HFFc6 (cell line): ENCODE measurements around the gene TIAM2. TPM values are rescaled to one million over a fixed set of nuclear protein-coding genes. Genes with fewer than 3 reads are reported as not detected.

Experiments
- DNase-seq: peaks from one replicate; pipeline ENCODE4 v3.0.0-alpha.2; 2018
- H3K27ac Mint-ChIP-seq: 2 replicates; pipeline ENCODE4 v1.8.0; 2020; ENCODE audit warnings: mild to moderate bottlenecking, mixed read lengths
- H3K27me3 Mint-ChIP-seq: 2 replicates; pipeline ENCODE4 v1.8.0; 2021; ENCODE audit warnings: mild to moderate bottlenecking, moderate library complexity, mixed read lengths; ENCODE audit not compliant: insufficient read depth
- H3K36me3 Mint-ChIP-seq: 2 replicates; pipeline ENCODE4 v1.8.0; 2021; ENCODE audit warnings: low read depth, mixed read lengths
- H3K4me1 Mint-ChIP-seq: 2 replicates; pipeline ENCODE4 v1.8.0; 2020; ENCODE audit warnings: low read depth, mixed read lengths
- H3K4me3 Mint-ChIP-seq: 2 replicates; pipeline ENCODE4 v1.8.0; 2020; ENCODE audit warnings: mild to moderate bottlenecking, moderate library complexity, mixed read lengths
- H3K9me3 Mint-ChIP-seq: 2 replicates; pipeline ENCODE4 v1.8.0; 2020; ENCODE audit warnings: mild to moderate bottlenecking, mixed read lengths
- CTCF ChIP-seq: fragments of 200-600 bp; sonication (generic); IDR thresholded peaks from 2 replicates; pipeline ENCODE4 v1.5.0; 2021; ENCODE audit warnings: antibody characterized with exemption, mild to moderate bottlenecking
- total RNA-seq, 6 experiments: library from RNA; stranded (reverse); fragmentation: NEBNext Ultra II Directional; extraction: Animal tissue kit (Norgen Biotek cat#: 25700); gene quantifications; 2 replicates in 1 of 6; 3 replicates in 5 of 6; pipeline ENCODE4 v1.2.3, GENCODE V29; 2021

The TIAM2 gene
- total RNA-seq, 6 experiments from 2014 or later = 7.2 to 11.2 (median 9.4) TPM

- Mint-ChIP-seq H3K9me3 (no peaks in the 10 kb centered on the region), H3K36me3 (peaks cover 22% of the 10 kb centered on the region; the same call in 1 of the 2 replicates), H3K27me3 (no peaks in the 10 kb centered on the region), H3K4me3 (no peak overlapping the region), H3K4me1 (peaks cover 8% of the 10 kb centered on the region; the same call in 1 of the 2 replicates), H3K27ac (no peak overlapping the region)
- no peak for TF ChIP-seq CTCF
- no peak for DNase-seq
Observed at GRCh38 chr6:155287762-155288161, 292.6 kb downstream of the TIAM2 start.

GRCh38 chr6:155290491-155290890, 295.4 kb downstream of the TIAM2 start:
- Mint-ChIP-seq H3K4me1 (peaks cover 8% of the 10 kb centered on the region; the same call in 1 of the 2 replicates), H3K27ac (no peak overlapping the region), H3K4me3 (no peak overlapping the region), H3K9me3 (no peaks in the 10 kb centered on the region), H3K36me3 (peaks cover 21% of the 10 kb centered on the region; the same call in 1 of the 2 replicates), H3K27me3 (no peaks in the 10 kb centered on the region)
- DNase-seq = no peak
- no peak for TF ChIP-seq CTCF

- Mint-ChIP-seq H3K36me3 (peaks cover 21% of the 10 kb centered on the region; the same call in 1 of the 2 replicates), H3K4me3 (no peak overlapping the region), H3K27me3 (no peaks in the 10 kb centered on the region), H3K4me1 (peaks cover 8% of the 10 kb centered on the region; the same call in 1 of the 2 replicates), H3K9me3 (no peaks in the 10 kb centered on the region), H3K27ac (0 out of 2 replicates have a peak overlapping the region, but pooled peaks have one; percentile 18)
- TF ChIP-seq CTCF = no peak
- no peak for DNase-seq
Observed at GRCh38 chr6:155291291-155291690, 296.2 kb downstream of the TIAM2 start.

GRCh38 chr6:155292711-155293110, 297.6 kb downstream of the TIAM2 start:
- H3K36me3 Mint-ChIP-seq = peaks cover 33% of the 10 kb centered on the region
- no peak overlapping the region for H3K4me3 Mint-ChIP-seq

DNA sequence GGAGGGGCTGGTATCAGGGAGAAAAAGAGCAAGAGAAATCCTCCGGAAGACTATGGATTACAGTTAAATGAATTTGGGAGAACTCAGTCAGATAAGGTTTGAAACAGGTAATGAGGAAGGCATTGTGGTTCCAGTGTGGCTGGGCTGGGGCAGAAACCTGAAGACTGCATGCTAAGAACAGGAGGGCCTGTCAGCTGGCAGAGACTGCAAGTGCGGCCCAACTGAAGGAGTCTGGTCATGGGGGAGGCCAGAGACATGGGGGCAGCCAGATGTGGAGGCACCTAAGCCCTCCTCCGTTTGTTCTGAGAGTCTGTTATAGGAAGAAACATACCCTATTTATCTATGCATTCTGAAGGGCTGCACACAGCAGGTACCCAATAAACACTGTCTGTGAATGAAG, 302.6 kb downstream of the TIAM2 start:
- no peaks in the 10 kb centered on the region for H3K27me3 Mint-ChIP-seq
- peaks cover 28% of the 10 kb centered on the region for H3K36me3 Mint-ChIP-seq
- TF ChIP-seq CTCF = no peak
- H3K9me3 Mint-ChIP-seq = no peaks in the 10 kb centered on the region
- H3K27ac Mint-ChIP-seq = no peak overlapping the region
- no peak for DNase-seq
- H3K4me3 Mint-ChIP-seq = no peak overlapping the region
- H3K4me1 Mint-ChIP-seq = peaks cover 10% of the 10 kb centered on the region; the same call in 1 of the 2 replicates

More at GRCh38 chr6:155292711-155293110, 297.6 kb downstream of the TIAM2 start:
- Mint-ChIP-seq H3K27ac (no peak overlapping the region), H3K27me3 (no peaks in the 10 kb centered on the region), H3K9me3 (no peaks in the 10 kb centered on the region), H3K4me1 (peaks cover 8% of the 10 kb centered on the region; the same call in 1 of the 2 replicates)
- TF ChIP-seq CTCF = no peak
- no peak for DNase-seq
